SK-N-SH (cell line): ENCODE measurements around the gene SH3BP4. TPM values are rescaled to one million over a fixed set of nuclear protein-coding genes. Genes with fewer than 3 reads are reported as not detected.

Experiments used
- CTCF ChIA-PET: fragments of 300-600, 350-600 bp; formaldehyde crosslinking; extraction: SDS; loops from one replicate; lab custom pipeline; 2021; lab: Yijun Ruan, JAX
- POLR2A ChIA-PET: fragments of 350-600 bp; sonication (Branson Sonifier 250); formaldehyde crosslinking; extraction: SDS; loops from one replicate; lab custom pipeline; 2020; ENCODE audit warnings: antibody characterized with exemption, inconsistent platforms; lab: Yijun Ruan, JAX
- DNase-seq: peaks from one replicate; pipeline ENCODE4 v3.0.0; 2012
- H2AFZ ChIP-seq: fragments of 200-600 bp; sonication (generic); 2 replicates; pipeline ENCODE4 v1.8.1; 2016; ENCODE audit warnings: antibody characterized with exemption, mild to moderate bottlenecking, low read depth
- H3F3A ChIP-seq: fragments of 200-600 bp; sonication (generic); replicated peaks from 2 replicates; pipeline ENCODE3; 2016; ENCODE audit warnings: antibody characterized with exemption, mild to moderate bottlenecking; ENCODE audit not compliant: insufficient read depth
- H3K27ac ChIP-seq, 2 experiments: fragments of 200-500 bp in 1 of 2; fragments of 200-600 bp in 1 of 2; sonication (Bioruptor generic) in 1 of 2; sonication (generic), shearing (Covaris generic) in 1 of 2; 2 replicates each; pipeline versions ENCODE4 v1.5.1 to v1.6.1; 2014 to 2016; ENCODE audit warnings: low read depth in 2 of 2, inconsistent platforms in 1 of 2, low read length in 1 of 2, mild to moderate bottlenecking in 1 of 2, mixed read lengths in 1 of 2
- H3K27me3 ChIP-seq: fragments of 200-600 bp; sonication (generic), shearing (Covaris generic); 2 replicates; pipeline ENCODE4 v1.6.1; 2016; ENCODE audit warnings: mixed run types; ENCODE audit not compliant: insufficient read depth
- H3K36me3 ChIP-seq, 2 experiments: fragments of 200-500 bp in 1 of 2; fragments of 200-600 bp in 1 of 2; sonication (Bioruptor generic) in 1 of 2; sonication (generic) in 1 of 2; replicated peaks in 1 of 2; 2 replicates each; pipeline versions ENCODE3 to v1.5.1; 2014 to 2016; ENCODE audit warnings: low read length in 1 of 2, mild to moderate bottlenecking in 1 of 2; ENCODE audit not compliant: insufficient read depth in 2 of 2, control insufficient read depth in 1 of 2
- H3K4me1 ChIP-seq, 2 experiments: fragments of 200-500 bp in 1 of 2; fragments of 200-600 bp in 1 of 2; sonication (Bioruptor generic) in 1 of 2; sonication (generic), shearing (Covaris generic) in 1 of 2; 2 replicates each; pipeline versions ENCODE4 v1.5.1 to v1.6.1; 2014 to 2016; ENCODE audit warnings: low read depth in 1 of 2, low read length in 1 of 2, mixed run types in 1 of 2; ENCODE audit not compliant: insufficient read depth in 2 of 2, control insufficient read depth in 1 of 2
- H3K4me2 ChIP-seq: fragments of 200-600 bp; sonication (generic), shearing (Covaris generic); 2 replicates; pipeline ENCODE4 v1.6.1; 2017; ENCODE audit warnings: mixed run types
- H3K4me3 ChIP-seq, 2 experiments: fragments of 200-500 bp in 1 of 2; fragments of 200-600 bp in 1 of 2; sonication (Bioruptor generic) in 1 of 2; sonication (generic), shearing (Covaris generic) in 1 of 2; 2 replicates each; pipeline versions ENCODE4 v1.5.1 to v1.8.1; 2014 to 2016; ENCODE audit warnings: low read depth in 2 of 2, inconsistent platforms in 1 of 2, low read length in 1 of 2, mild to moderate bottlenecking in 1 of 2, mixed read lengths in 1 of 2, moderate library complexity in 1 of 2
- H3K79me2 ChIP-seq: fragments of 200-600 bp; sonication (generic); 2 replicates; pipeline ENCODE4 v1.8.1; 2017; ENCODE audit warnings: mild to moderate bottlenecking; ENCODE audit not compliant: insufficient read depth
- H3K9ac ChIP-seq: fragments of 200-600 bp; sonication (generic); 2 replicates; pipeline ENCODE4 v1.6.1; 2017; ENCODE audit warnings: mixed run types
- H3K9me2 ChIP-seq: fragments of 200-600 bp; sonication (generic); 2 replicates; pipeline ENCODE4 v1.6.1; 2017; ENCODE audit warnings: mixed run types
- H3K9me3 ChIP-seq: fragments of 200-600 bp; sonication (generic); 2 replicates; pipeline ENCODE4 v1.6.1; 2017; ENCODE audit warnings: mixed run types, mild to moderate bottlenecking, moderate library complexity
- H4K20me1 ChIP-seq: fragments of 200-600 bp; sonication (generic); 2 replicates; pipeline ENCODE4 v1.6.1; 2017; ENCODE audit warnings: mild to moderate bottlenecking, mixed run types; ENCODE audit not compliant: insufficient read depth
- EP300 ChIP-seq, 2 experiments: IDR thresholded peaks; 2 replicates each; pipeline versions ENCODE4 v1.4.0 to v1.6.1; 2012; ENCODE audit warnings: borderline replicate concordance in 1 of 2, low read depth in 1 of 2, low read length in 1 of 2
- FOSL2 ChIP-seq: IDR thresholded peaks from 2 replicates; pipeline ENCODE4 v1.4.0; 2012; ENCODE audit warnings: low read depth, mild to moderate bottlenecking, moderate library complexity, borderline replicate concordance
- GATA2 ChIP-seq: sonication (generic); formaldehyde crosslinking; IDR thresholded peaks from 2 replicates; pipeline ENCODE4 v1.5.0; 2020; ENCODE audit warnings: mild to moderate bottlenecking, missing genetic modification reagents
- JUND ChIP-seq: IDR thresholded peaks from 2 replicates; pipeline ENCODE4 v1.4.0; 2012
- NFIC ChIP-seq: IDR thresholded peaks from 2 replicates; pipeline ENCODE4 v1.4.0; 2012; ENCODE audit warnings: borderline replicate concordance
- PBX3 ChIP-seq: IDR thresholded peaks from 2 replicates; pipeline ENCODE4; 2012
- POLR2AphosphoS5 ChIP-seq: IDR thresholded peaks from 2 replicates; pipeline ENCODE4 v1.6.1; 2012; ENCODE audit warnings: low read depth, low read length
- REST ChIP-seq: IDR thresholded peaks from 2 replicates; pipeline ENCODE4 v1.6.1; 2012; ENCODE audit warnings: mild to moderate bottlenecking, low read depth, low read length, moderate library complexity
- RXRA ChIP-seq: IDR thresholded peaks from 2 replicates; pipeline ENCODE4 v1.4.0; 2012; ENCODE audit warnings: low read depth, mild to moderate bottlenecking, borderline replicate concordance
- SIN3A ChIP-seq: IDR thresholded peaks from 2 replicates; pipeline ENCODE4 v1.6.1; 2012; ENCODE audit warnings: low read depth, mild to moderate bottlenecking, low read length, moderate library complexity, borderline replicate concordance
- TAF1 ChIP-seq: IDR thresholded peaks from 2 replicates; pipeline ENCODE4 v1.6.1; 2012; ENCODE audit warnings: low read depth, mild to moderate bottlenecking, low read length, moderate library complexity, borderline replicate concordance
- TEAD4 ChIP-seq: IDR thresholded peaks from 2 replicates; pipeline ENCODE4 v1.4.0; 2012; ENCODE audit warnings: mild to moderate bottlenecking, borderline replicate concordance; ENCODE audit not compliant: insufficient read depth
- USF2 ChIP-seq: fragments of 150-350 bp; IDR thresholded peaks from 2 replicates; pipeline ENCODE4 v1.6.1; 2017; ENCODE audit warnings: antibody characterized with exemption, low read length, low read depth, borderline replicate concordance
- WGBS: methylation state at CpG from one replicate; pipeline ENCODE4 v1.1.6; 2017; ENCODE audit warnings: low lambda C conversion rate; 5-methylcytosine and 5-hydroxymethylcytosine counted together
- polyA plus RNA-seq, 3 experiments: library from polyadenylated mRNA; depleted of rRNA; stranded (reverse); fragments of >200 nt; gene quantifications; 2 replicates each; pipeline ENCODE4 v1.2.3, GENCODE V29; 2012

SH3BP4 gene
- polyA plus RNA-seq, 1 of the 3 experiments (the other 2 are of a cell fraction) = 27.7 TPM

DNA sequence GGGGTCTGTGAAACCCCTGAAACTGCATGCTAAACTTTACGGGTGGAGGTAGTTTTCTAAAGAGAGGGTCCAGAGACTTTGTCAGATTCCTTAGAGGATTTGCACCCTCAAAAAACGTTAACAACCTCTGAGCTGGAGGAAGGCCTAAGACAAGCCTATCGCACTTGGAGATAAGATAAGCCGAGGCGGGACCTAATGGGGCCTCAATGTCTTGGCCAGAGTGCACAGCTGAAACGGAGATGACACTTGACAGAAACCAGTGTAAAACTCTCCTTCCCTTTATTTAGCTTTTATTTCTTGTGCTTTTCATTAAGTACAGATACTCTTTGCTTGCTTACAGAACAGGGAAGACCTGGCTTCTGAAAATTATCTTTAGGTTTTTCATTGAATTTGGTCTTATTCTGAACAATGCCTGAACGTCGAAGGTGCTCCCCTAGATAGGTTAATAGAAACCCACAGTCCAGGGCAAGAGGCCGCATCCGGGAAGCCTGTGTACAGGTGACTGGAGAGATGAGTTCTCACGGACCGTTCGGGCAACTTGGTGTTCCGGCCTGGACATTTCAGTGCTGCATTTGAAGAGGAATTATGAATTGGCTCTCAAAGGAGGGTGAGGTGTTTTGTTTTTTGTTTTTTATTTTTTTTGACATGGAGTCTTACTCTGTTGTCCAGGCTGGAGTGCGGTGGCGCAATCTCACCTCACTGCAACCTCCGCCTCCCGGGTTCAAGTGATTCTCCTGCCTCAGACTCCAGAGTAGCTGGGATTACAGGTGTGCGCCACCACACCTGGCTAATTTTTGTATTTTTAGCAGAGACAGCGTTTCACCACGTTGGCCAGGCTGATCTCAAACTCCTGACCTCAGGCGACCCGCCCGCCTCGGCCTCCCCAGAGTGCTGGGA lies 49.7 kb downstream of the SH3BP4 start:
- CTCF ChIA-PET = interaction anchor here (0.8 to 2.0 kb wide), 5 partner anchors 13 to 106 kb away, joined by 3 to 9 read pairs (median 3); no protein-coding TSS in a partner anchor
- H4K20me1 ChIP-seq = peaks cover 20% of the 10 kb centered on the region

DNA sequence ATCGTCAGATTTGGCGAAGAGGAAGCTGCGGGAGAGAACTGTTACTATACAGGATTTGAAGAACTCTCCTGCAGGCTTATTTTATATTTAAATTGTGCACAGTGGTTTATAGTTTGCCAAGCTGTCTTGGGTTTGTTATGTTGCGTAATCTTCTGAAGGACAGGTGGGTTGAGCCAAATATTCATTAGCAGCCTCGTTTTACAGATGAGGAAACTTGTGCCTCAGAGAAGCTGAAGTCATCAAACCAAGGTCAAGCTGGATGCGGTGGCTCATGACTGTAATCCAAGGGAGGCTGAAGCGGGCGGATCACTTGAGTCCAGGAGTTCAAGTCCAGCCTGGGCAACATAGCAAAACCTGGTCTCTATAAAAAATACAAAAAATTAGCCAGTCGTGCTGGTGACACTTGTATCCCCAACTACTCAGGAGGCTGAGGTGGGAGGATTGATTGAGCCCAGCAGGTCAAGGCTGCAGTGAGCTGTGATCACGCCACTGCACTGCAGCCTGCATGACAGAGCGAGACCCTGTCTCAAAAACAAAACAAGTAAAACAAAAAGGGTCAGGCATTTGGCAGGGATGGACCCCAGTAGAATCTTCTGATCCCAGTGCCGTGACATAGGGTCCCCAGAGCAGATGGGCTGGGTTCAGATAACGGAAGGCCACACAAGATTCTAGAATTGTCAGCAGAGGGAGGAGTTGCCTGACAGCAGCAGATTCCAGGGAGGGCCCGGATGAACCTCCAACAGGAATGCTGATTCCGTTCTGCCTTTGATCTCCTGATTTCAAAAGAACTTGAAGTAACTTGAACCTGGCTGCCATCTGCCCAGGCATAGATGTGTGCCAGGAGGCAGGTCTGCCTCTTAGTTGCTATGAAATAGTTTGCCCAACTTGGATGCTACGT lies 50.6 kb downstream of the SH3BP4 start:
- CTCF ChIA-PET = interaction anchor here (0.8 to 2.0 kb wide), 3 partner anchors 12 to 105 kb away, joined by 3 to 9 read pairs (median 8); no protein-coding TSS in a partner anchor
- 91% methylated on average over 16 of the region's 16 CpGs for WGBS
- Histone ChIP-seq H3K9ac (no peak overlapping the region), H3K36me3 (peaks cover 15 to 18% of the 10 kb centered on the region in 2 experiments), H3K27ac (no peak overlapping the region), H3K27me3 (no peaks in the 10 kb centered on the region), H3K4me1 (peaks cover 0 to 71% of the 10 kb centered on the region in 2 experiments; a peak in 2 of 4 replicates), H2AFZ (no peak overlapping the region), H3F3A (peaks cover 3% of the 10 kb centered on the region), H3K79me2 (peaks cover 100% of the 10 kb centered on the region), H3K9me3 (no peaks in the 10 kb centered on the region), H3K4me2 (no peak overlapping the region), H3K4me3 (no peak overlapping the region), H4K20me1 (peaks cover 20% of the 10 kb centered on the region), H3K9me2 (no peaks in the 10 kb centered on the region)
- TF ChIP-seq REST (no peak), EP300 (IDR thresholded peaks at IDR 0.05; ENCODE audit: borderline replicate concordance in 1 of 2, low read depth in 1 of 2, low read length in 1 of 2) (no peak), NFIC (no peak), USF2 (no peak), SIN3A (no peak), JUND (no peak), POLR2AphosphoS5 (no peak), PBX3 (no peak), TAF1 (no peak)
- no peak for DNase-seq
- POLR2A ChIA-PET = no interaction called here

More for the DNA sequence above, 49.7 kb downstream of the SH3BP4 start:
- Histone ChIP-seq H3K4me3 (no peak overlapping the region), H3K9ac (no peak overlapping the region), H2AFZ (no peak overlapping the region), H3F3A (peaks cover 3% of the 10 kb centered on the region), H3K27ac (peak overlapping the region; percentile 16 to 94; a peak in 3 of 4 replicates), H3K4me1 (peaks cover 0 to 63% of the 10 kb centered on the region in 2 experiments; a peak in 3 of 4 replicates), H3K9me3 (no peaks in the 10 kb centered on the region), H3K36me3 (peaks cover 15 to 22% of the 10 kb centered on the region in 2 experiments), H3K27me3 (no peaks in the 10 kb centered on the region), H3K4me2 (no peak overlapping the region), H3K9me2 (no peaks in the 10 kb centered on the region), H3K79me2 (peaks cover 99% of the 10 kb centered on the region)
- POLR2A ChIA-PET = interaction anchor here (0.6 to 1.3 kb wide), 6 partner anchors 10 to 311 kb away, joined by 3 to 4 read pairs (median 4); no protein-coding TSS in a partner anchor
- TF ChIP-seq GATA2 (CRISPR knock-in tag) (peak; percentile 72), USF2 (no peak), FOSL2 (no peak), POLR2AphosphoS5 (0 out of 2 replicates have a peak, but pooled peaks have one; percentile 4), TEAD4 (no peak), RXRA (no peak), EP300 (IDR thresholded peaks at IDR 0.05; ENCODE audit: borderline replicate concordance in 1 of 2, low read depth in 1 of 2, low read length in 1 of 2) (0 out of 4 replicates have a peak, but pooled peaks of 1 of the 2 experiments have one; percentile 3)
- 88% methylated on average over 24 of the region's 25 CpGs for WGBS
- peak; percentile 68 for DNase-seq
